ENCODE data around the gene CALM3.

The CALM3 gene

GRCh38 chr19:46599716-46600373 lies 1.3 kb upstream of the CALM3 start:
- DNase-seq (ENCODE audit: low spot score), result no peak

- DNase-seq (ENCODE audit: low spot score), result peak; percentile 97
These were observed 479 bp upstream of the CALM3 start for GRCh38 chr19:46600384-46601317.

GRCh38 chr19:46602392-46603194 lies 1.5 kb downstream of the CALM3 start:
- no peak for DNase-seq (ENCODE audit: low spot score)

- no peak for DNase-seq (ENCODE audit: low spot score)
These were observed 2.1 kb downstream of the CALM3 start for GRCh38 chr19:46603195-46603637.

- DNase-seq (ENCODE audit: low spot score), result no peak
These were observed 2.7 kb downstream of the CALM3 start for GRCh38 chr19:46603752-46604231.

GRCh38 chr19:46604781-46605355 lies 3.7 kb downstream of the CALM3 start:
- DNase-seq (ENCODE audit: low spot score), result no peak

- DNase-seq (ENCODE audit: low spot score), result no peak
These were observed 4.3 kb downstream of the CALM3 start for GRCh38 chr19:46605356-46605821.

GRCh38 chr19:46606019-46606418 lies 4.9 kb downstream of the CALM3 start:
- no peak for DNase-seq (ENCODE audit: low spot score)

GRCh38 chr19:46606681-46607447 lies 5.7 kb downstream of the CALM3 start:
- DNase-seq (ENCODE audit: low spot score), result no peak

- no peak for DNase-seq (ENCODE audit: low spot score)
These were observed 6.3 kb downstream of the CALM3 start for GRCh38 chr19:46607448-46607841.

- no peak for DNase-seq (ENCODE audit: low spot score)
These were observed 7.0 kb downstream of the CALM3 start for GRCh38 chr19:46608178-46608577.

GRCh38 chr19:46608581-46609345 lies 7.6 kb downstream of the CALM3 start:
- no peak for DNase-seq (ENCODE audit: low spot score)

- DNase-seq (ENCODE audit: low spot score), result no peak
These were observed 8.6 kb downstream of the CALM3 start for GRCh38 chr19:46609511-46610412.

GRCh38 chr19:46610413-46610775 lies 9.3 kb downstream of the CALM3 start:
- no peak for DNase-seq (ENCODE audit: low spot score)

GRCh38 chr19:46610851-46611770 lies 10.0 kb downstream of the CALM3 start:
- peak; percentile 40 for DNase-seq (ENCODE audit: low spot score)

GRCh38 chr19:46611776-46612175 lies 10.6 kb downstream of the CALM3 start:
- no peak for DNase-seq (ENCODE audit: low spot score)

- no peak for DNase-seq (ENCODE audit: low spot score)
These were observed 12.4 kb downstream of the CALM3 start for GRCh38 chr19:46613525-46613924.

GRCh38 chr19:46614114-46614722 lies 13.1 kb downstream of the CALM3 start:
- peak; percentile 83 for DNase-seq (ENCODE audit: low spot score)
